ENCODE data around the gene ALKBH5. TPM values are rescaled to one million over a fixed set of nuclear protein-coding genes. Genes with fewer than 3 reads are reported as not detected.

ALKBH5 gene
- polyA plus RNA-seq, 1 donor from 2014 or later: 55.0 TPM

DNA sequence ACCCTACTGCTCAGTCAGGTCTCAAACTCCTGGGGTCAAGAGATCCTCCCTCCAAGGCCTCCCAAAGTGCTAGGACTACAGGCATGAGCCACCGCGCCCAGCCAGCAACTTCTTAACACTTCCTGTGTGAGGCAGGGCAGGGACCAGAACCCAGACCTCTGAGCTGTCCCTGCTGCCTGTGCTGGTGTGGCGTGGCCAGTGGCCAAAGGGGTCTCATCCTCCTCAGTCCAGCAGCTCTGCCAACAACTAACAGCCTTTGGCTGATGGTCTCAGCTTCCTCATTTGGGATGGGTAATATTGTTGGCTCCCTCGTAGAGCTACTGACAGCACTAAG lies 40.4 kb downstream of the ALKBH5 start:
- Histone ChIP-seq H3K27ac (ENCODE audit: low read length) (no peak overlapping the region), H3F3A (ENCODE audit: insufficient read depth, low read length, poor library complexity, severe bottlenecking) (peaks cover 3% of the 10 kb centered on the region), H3K9ac (ENCODE audit: low read length) (no peak overlapping the region), H3K36me3 (ENCODE audit: insufficient read depth, low read length) (no peaks in the 10 kb centered on the region), H4K20me1 (ENCODE audit: insufficient read depth) (no peaks in the 10 kb centered on the region), H3K4me2 (ENCODE audit: low read length) (no peak overlapping the region), H3K9me2 (ENCODE audit: insufficient read depth, low read length) (no peaks in the 10 kb centered on the region), H2AFZ (ENCODE audit: low read depth, low read length) (no peak overlapping the region), H3K9me3 (ENCODE audit: low read length) (no peaks in the 10 kb centered on the region), H3K79me2 (replicated peaks; ENCODE audit: insufficient read depth, low read length) (peaks cover 33% of the 10 kb centered on the region), H3K27me3 (ENCODE audit: insufficient read depth, low read depth, low read length) (no peaks in the 10 kb centered on the region), H3K4me3 (ENCODE audit: low read length) (no peak overlapping the region)
- TF ChIP-seq SMC3 (conservative IDR thresholded peaks at IDR 0.05; ENCODE audit: poor library complexity): no peak
- TF ChIP-seq EP300 (conservative IDR thresholded peaks at IDR 0.05; ENCODE audit: poor library complexity, severe bottlenecking): no peak
- no peak for TF ChIP-seq POLR2AphosphoS5 (IDR thresholded peaks at IDR 0.05)
- TF ChIP-seq, protein P1, sequence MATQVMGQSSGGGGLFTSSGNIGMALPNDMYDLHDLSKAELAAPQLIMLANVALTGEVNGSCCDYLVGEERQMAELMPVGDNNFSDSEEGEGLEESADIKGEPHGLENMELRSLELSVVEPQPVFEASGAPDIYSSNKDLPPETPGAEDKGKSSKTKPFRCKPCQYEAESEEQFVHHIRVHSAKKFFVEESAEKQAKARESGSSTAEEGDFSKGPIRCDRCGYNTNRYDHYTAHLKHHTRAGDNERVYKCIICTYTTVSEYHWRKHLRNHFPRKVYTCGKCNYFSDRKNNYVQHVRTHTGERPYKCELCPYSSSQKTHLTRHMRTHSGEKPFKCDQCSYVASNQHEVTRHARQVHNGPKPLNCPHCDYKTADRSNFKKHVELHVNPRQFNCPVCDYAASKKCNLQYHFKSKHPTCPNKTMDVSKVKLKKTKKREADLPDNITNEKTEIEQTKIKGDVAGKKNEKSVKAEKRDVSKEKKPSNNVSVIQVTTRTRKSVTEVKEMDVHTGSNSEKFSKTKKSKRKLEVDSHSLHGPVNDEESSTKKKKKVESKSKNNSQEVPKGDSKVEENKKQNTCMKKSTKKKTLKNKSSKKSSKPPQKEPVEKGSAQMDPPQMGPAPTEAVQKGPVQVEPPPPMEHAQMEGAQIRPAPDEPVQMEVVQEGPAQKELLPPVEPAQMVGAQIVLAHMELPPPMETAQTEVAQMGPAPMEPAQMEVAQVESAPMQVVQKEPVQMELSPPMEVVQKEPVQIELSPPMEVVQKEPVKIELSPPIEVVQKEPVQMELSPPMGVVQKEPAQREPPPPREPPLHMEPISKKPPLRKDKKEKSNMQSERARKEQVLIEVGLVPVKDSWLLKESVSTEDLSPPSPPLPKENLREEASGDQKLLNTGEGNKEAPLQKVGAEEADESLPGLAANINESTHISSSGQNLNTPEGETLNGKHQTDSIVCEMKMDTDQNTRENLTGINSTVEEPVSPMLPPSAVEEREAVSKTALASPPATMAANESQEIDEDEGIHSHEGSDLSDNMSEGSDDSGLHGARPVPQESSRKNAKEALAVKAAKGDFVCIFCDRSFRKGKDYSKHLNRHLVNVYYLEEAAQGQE (IDR thresholded peaks at IDR 0.05; ENCODE audit: borderline replicate concordance): no peak
- no peak for TF ChIP-seq EZH2 (IDR thresholded peaks at IDR 0.05; ENCODE audit: borderline replicate concordance, insufficient read depth, low read length, poor library complexity, severe bottlenecking)
- TF ChIP-seq, protein P2, sequence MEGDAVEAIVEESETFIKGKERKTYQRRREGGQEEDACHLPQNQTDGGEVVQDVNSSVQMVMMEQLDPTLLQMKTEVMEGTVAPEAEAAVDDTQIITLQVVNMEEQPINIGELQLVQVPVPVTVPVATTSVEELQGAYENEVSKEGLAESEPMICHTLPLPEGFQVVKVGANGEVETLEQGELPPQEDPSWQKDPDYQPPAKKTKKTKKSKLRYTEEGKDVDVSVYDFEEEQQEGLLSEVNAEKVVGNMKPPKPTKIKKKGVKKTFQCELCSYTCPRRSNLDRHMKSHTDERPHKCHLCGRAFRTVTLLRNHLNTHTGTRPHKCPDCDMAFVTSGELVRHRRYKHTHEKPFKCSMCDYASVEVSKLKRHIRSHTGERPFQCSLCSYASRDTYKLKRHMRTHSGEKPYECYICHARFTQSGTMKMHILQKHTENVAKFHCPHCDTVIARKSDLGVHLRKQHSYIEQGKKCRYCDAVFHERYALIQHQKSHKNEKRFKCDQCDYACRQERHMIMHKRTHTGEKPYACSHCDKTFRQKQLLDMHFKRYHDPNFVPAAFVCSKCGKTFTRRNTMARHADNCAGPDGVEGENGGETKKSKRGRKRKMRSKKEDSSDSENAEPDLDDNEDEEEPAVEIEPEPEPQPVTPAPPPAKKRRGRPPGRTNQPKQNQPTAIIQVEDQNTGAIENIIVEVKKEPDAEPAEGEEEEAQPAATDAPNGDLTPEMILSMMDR (IDR thresholded peaks at IDR 0.05; ENCODE audit: poor library complexity, severe bottlenecking): no peak
- no peak for TF ChIP-seq RAD21 (conservative IDR thresholded peaks at IDR 0.05)
- TF ChIP-seq TAF1 (IDR thresholded peaks at IDR 0.05; ENCODE audit: low read depth): no peak
- no peak for TF ChIP-seq MXI1 (conservative IDR thresholded peaks at IDR 0.05; ENCODE audit: poor library complexity, severe bottlenecking)

DNA sequence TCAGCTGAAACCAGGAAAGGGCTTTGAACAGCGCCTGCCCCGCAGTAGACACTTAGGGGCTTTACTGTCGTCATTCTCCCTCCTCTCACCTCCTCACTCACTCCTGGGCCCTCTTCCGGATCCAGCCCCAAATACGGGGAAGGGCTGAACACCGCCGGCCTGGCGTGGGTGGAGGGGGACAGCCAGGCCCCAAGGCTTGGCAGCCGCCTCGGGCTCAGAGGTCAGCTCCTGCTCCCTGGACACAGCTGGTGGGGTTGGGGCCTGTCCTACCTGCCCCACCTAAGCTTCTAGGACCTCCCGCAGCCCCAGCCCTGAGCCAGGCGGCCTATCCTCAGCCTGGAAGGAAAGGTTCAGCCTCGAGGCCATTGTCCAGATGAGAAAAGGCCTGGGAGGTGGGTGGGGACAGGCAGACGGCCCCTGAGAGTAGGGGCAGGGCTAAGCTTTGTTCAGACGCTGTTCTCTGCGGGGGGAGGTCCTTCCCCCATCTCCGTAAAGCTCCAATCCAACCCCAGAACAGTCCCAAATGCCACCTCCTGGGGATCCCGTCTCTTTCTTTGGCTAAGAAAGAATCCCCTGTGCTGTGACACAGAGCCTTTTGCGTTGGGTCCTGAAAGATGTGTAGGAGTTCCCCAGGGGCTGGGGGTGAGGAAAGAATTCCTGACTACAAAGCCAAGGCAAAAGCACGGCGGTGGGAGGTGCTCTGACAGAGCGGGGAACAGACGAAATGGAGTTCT lies 40.9 kb downstream of the ALKBH5 start:
- peak overlapping the region; percentile 12 for H3K4me2 ChIP-seq (ENCODE audit: low read length)
- peak overlapping the region; percentile 60 for H3K4me3 ChIP-seq (ENCODE audit: low read length)
- no peaks in the 10 kb centered on the region for H3K36me3 ChIP-seq (ENCODE audit: insufficient read depth, low read length)
- no peaks in the 10 kb centered on the region for H3K9me3 ChIP-seq (ENCODE audit: low read length)
- TF ChIP-seq MXI1 (conservative IDR thresholded peaks at IDR 0.05; ENCODE audit: poor library complexity, severe bottlenecking) (no peak), EZH2 (IDR thresholded peaks at IDR 0.05; ENCODE audit: borderline replicate concordance, insufficient read depth, low read length, poor library complexity, severe bottlenecking) (no peak), TAF1 (IDR thresholded peaks at IDR 0.05; ENCODE audit: low read depth) (no peak), SMC3 (conservative IDR thresholded peaks at IDR 0.05; ENCODE audit: poor library complexity) (no peak), RAD21 (conservative IDR thresholded peaks at IDR 0.05) (no peak), POLR2AphosphoS5 (IDR thresholded peaks at IDR 0.05) (no peak), EP300 (conservative IDR thresholded peaks at IDR 0.05; ENCODE audit: poor library complexity, severe bottlenecking) (no peak)
- TF ChIP-seq, protein P1 (IDR thresholded peaks at IDR 0.05; ENCODE audit: borderline replicate concordance): no peak
- TF ChIP-seq, protein P2 (IDR thresholded peaks at IDR 0.05; ENCODE audit: poor library complexity, severe bottlenecking): no peak
- peaks cover 38% of the 10 kb centered on the region for H3K79me2 ChIP-seq (replicated peaks; ENCODE audit: insufficient read depth, low read length)
- H3K27me3 ChIP-seq (ENCODE audit: insufficient read depth, low read depth, low read length): no peaks in the 10 kb centered on the region
- no peak overlapping the region for H3K27ac ChIP-seq (ENCODE audit: low read length)
- H4K20me1 ChIP-seq (ENCODE audit: insufficient read depth): no peaks in the 10 kb centered on the region
- H3K9me2 ChIP-seq (ENCODE audit: insufficient read depth, low read length): no peaks in the 10 kb centered on the region
- H3K9ac ChIP-seq (ENCODE audit: low read length): peak overlapping the region; percentile 45
- peaks cover 3% of the 10 kb centered on the region for H3F3A ChIP-seq (ENCODE audit: insufficient read depth, low read length, poor library complexity, severe bottlenecking)
- no peak overlapping the region for H2AFZ ChIP-seq (ENCODE audit: low read depth, low read length)

Data from neural cell (in vitro differentiated cells).